D721Med (cell line): ENCODE measurements around the gene ZNF576.
"Not testable (repeated sequence)": the region's sequence is repeated elsewhere in the genome, so short reads cannot be mapped to it uniquely, and the experiment has no call there.

Experiments
- DNase-seq: peaks from one replicate; pipeline ENCODE4 v3.0.0; 2011; ENCODE audit warnings: low spot score; ENCODE audit not compliant: insufficient read length
- FAIRE-seq: peaks from 2 replicates; lab custom pipeline; 2011; peaks lifted over from hg19 to GRCh38; lab: Jason Lieb, UNC
- CTCF ChIP-seq: IDR thresholded peaks from 2 replicates; pipeline ENCODE4 v1.5.1; 2012; ENCODE audit warnings: mild to moderate bottlenecking, control low read depth; ENCODE audit not compliant: insufficient read depth; ENCODE audit errors: missing control alignments

The ZNF576 gene

GRCh38 chr19:43586346-43586745, 10.0 kb upstream of the ZNF576 start:
- TF ChIP-seq CTCF = no peak
- DNase-seq (no peak), FAIRE-seq (no peak)

GRCh38 chr19:43587029-43587428, 9.4 kb upstream of the ZNF576 start:
- FAIRE-seq, DNase-seq: not testable (repeated sequence)

GRCh38 chr19:43589277-43589676, 7.1 kb upstream of the ZNF576 start:
- FAIRE-seq = no peak
- TF ChIP-seq CTCF = no peak
- DNase-seq = no peak

GRCh38 chr19:43589678-43590077, 6.7 kb upstream of the ZNF576 start:
- no peak for TF ChIP-seq CTCF
- FAIRE-seq = no peak
- DNase-seq = no peak

GRCh38 chr19:43591904-43592772, 4.3 kb upstream of the ZNF576 start:
- TF ChIP-seq CTCF = no peak
- DNase-seq = no peak
- FAIRE-seq = no peak

- no peak for TF ChIP-seq CTCF
Observed at GRCh38 chr19:43592800-43593350, 3.5 kb upstream of the ZNF576 start.

GRCh38 chr19:43594081-43594697, 2.2 kb upstream of the ZNF576 start:
- DNase-seq = no peak
- TF ChIP-seq CTCF = no peak
- no peak for FAIRE-seq

More at GRCh38 chr19:43592800-43593350, 3.5 kb upstream of the ZNF576 start:
- DNase-seq (no peak), FAIRE-seq (no peak)
